ENCODE data around the gene OVCA2. TPM values are rescaled to one million over a fixed set of nuclear protein-coding genes. Genes with fewer than 3 reads are reported as not detected.

The OVCA2 gene
- total RNA-seq, 2 experiments from 2014 or later: 34.9 to 40.1 TPM

DNA sequence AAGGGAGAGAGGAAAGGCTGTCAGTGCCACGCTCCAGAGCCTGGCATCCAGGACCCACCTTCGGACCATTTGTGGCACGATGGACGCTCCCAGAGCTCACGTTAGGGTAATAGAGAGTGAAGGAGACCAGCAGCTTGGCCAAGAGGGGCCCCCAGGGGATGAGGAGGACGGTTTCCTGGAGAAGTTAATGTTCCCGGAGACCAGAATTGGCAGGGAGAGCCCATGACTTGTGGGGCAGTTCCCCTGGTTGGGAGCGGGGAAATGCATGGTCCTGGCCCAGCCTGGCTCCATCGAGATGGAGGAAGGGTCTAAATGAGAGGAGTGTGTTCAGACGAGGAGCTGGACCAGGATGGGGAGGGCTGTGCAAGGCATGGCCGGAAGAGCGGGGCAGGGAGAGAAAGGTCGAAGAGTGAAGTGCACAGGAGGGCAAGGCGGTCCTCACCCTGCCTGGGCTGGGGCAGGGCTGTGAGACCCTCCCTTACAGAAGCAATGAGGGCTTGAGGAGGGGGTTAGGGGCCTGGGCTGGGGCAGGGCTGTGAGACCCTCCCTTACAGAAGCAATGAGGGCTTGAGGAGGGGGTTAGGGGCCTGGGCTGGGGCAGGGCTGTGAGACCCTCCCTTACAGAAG lies 10.2 kb downstream of the OVCA2 start:
- no peak for ATAC-seq
- Mint-ChIP-seq H3K36me3 (ENCODE audit: low read depth) (peaks cover 3% of the 10 kb centered on the region), H3K4me3 (peak overlapping the region; percentile 10), H3K27me3 (ENCODE audit: low read depth) (peaks cover 14% of the 10 kb centered on the region), H3K27ac (peak overlapping the region; percentile 6), H3K9me3 (ENCODE audit: insufficient read depth) (no peaks in the 10 kb centered on the region), H3K4me1 (ENCODE audit: low read depth) (peaks cover 30% of the 10 kb centered on the region)
- ChIA-PET CTCF (interaction anchor here (1.2 kb wide), 3 partner anchors 193 to 335 kb away, joined by 3 to 5 read pairs (median 5); no protein-coding TSS in a partner anchor), POLR2A (interaction anchor here (0.6 to 1.6 kb wide), 3 partner anchors 151 to 341 kb away, joined by 3 to 5 read pairs (median 3); no protein-coding TSS in a partner anchor)
- DNase-seq: no peak

DNA sequence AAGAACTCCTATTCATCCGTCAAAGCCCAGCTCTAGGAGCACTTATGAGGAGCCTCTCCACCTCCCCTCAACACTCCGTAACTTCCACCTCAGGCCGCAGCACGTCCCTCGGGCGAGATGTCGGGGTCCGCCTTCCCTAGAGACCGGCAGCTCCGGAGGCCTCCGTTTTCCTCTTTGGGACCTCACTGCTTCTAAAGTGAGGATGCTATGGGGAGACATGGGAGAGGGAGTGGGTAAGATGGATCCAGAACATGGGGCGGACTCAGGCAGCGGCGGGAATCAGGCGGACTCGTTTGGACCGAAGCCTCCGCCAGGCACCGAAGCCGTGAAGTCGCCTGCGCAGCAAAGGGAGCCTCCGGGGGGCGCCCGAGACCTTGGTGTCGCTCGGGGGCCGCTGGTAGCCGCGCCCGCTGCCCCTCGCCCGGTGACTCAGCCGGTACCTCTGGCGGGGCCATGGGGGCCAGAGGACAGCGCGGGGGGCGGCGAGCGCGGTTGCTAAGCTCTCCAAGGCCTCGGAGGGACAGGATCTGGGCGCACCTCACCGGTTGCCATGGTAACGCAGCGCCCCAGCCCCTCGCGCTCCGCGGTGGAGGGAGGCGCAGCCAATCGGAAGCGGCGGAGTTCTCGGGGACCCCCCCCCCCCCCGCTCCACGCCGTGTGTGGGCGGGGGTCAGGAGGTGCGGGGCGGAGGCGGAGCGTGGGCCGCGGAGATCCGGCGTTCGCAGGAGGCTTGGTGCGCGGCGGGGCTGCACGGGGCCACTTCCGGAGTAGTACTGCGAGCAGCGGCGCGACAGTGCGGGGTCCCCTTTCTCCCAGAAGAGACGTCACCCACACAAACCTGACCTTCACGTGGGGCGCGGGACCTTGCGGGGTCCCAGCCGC lies 11.8 kb downstream of the OVCA2 start:
- Mint-ChIP-seq H3K27ac (peak overlapping the region; percentile 82), H3K4me1 (ENCODE audit: low read depth) (peaks cover 30% of the 10 kb centered on the region), H3K9me3 (ENCODE audit: insufficient read depth) (no peaks in the 10 kb centered on the region), H3K36me3 (ENCODE audit: low read depth) (peaks cover 9% of the 10 kb centered on the region), H3K27me3 (ENCODE audit: low read depth) (peaks cover 14% of the 10 kb centered on the region), H3K4me3 (peak overlapping the region; percentile 78)
- ATAC-seq: peak; percentile 30
- DNase-seq: peak; percentile 84
- ChIA-PET CTCF (interaction anchor here (0.7 to 8.5 kb wide), 29 partner anchors 7 to 362 kb away, joined by 3 to 343 read pairs (median 7); partner anchors contain the start of gene SMG6), POLR2A (interaction anchor here (1.1 to 5.9 kb wide), 3 partner anchors 192 to 283 kb away, joined by 3 to 58 read pairs (median 6); partner anchors contain the start of genes SGSM2 and TSR1)

DNA sequence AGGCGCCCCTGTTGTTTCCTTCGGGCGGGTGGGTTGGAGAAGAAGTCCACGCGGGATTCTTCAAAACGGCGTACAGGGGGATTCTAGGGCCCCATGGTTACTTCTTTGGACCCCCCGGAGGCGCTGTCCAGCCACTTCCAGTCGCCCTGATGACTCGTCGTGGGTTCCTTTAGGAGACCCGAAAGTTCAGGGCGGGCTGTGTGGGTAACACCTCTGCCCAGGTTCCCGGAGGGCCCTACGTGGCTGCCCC lies 12.4 kb downstream of the OVCA2 start:
- Mint-ChIP-seq H3K27ac (peak overlapping the region; percentile 82), H3K36me3 (ENCODE audit: low read depth) (peaks cover 9% of the 10 kb centered on the region), H3K4me3 (peak overlapping the region; percentile 78), H3K9me3 (ENCODE audit: insufficient read depth) (no peaks in the 10 kb centered on the region), H3K27me3 (ENCODE audit: low read depth) (peaks cover 14% of the 10 kb centered on the region), H3K4me1 (ENCODE audit: low read depth) (peaks cover 25% of the 10 kb centered on the region)
- ATAC-seq: no peak
- ChIA-PET CTCF (interaction anchor here (0.6 to 8.5 kb wide), 46 partner anchors 8 to 362 kb away, joined by 3 to 343 read pairs (median 6); partner anchors contain the start of genes RTN4RL1, SMG6, SRR and TSR1), POLR2A (interaction anchor here (0.6 to 5.9 kb wide), 10 partner anchors 17 to 339 kb away, joined by 3 to 58 read pairs (median 5); partner anchors contain the start of genes SGSM2 and TSR1)
- peak; percentile 65 for DNase-seq

DNA sequence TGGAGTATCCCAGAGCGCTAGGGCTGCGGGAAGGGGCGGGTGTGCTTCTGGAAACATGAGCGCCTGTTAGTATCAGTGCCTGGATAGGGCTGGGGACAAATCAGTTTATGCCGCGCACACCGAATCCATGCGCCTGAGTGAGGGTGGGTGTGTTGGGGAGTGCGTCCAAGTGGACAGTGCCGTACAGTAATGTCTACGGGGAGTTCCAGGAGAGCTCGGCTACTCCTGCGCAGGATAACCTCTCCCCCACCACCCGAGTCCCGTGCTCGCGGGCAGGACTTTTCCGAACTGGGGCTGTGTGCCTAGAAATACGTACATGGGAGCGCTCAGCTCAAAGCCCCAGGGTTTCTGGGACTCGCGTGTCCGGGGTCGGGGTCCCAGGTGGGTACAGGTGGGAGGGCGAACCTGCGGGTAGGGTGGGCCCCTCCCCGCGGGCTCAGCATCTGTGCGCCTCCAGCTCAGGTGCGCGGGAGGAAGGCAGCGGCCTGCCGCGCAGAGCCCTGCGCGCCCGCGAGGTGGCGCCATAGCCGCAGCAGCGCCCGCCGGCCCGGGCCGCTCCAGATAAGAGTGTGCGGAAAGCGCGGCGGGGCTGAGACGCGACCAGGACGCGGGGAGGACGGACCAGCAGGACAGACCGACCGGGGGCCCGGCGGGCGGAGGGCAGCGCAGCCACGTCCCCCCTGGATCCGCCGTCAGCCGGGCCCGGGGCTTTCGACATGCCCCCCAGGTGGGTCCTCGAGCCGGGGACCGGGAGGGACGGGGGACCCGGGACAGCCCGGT lies 12.9 kb downstream of the OVCA2 start, which contains the start of gene HIC1:
HIC1 (plus strand) TSS at position 592 of the 780 bp plus-strand sequence. CDS start 1,588 bp downstream, outside the sequence.
- no peaks in the 10 kb centered on the region for H3K9me3 Mint-ChIP-seq (ENCODE audit: insufficient read depth)
- POLR2A ChIA-PET: interaction anchor here (0.6 to 5.9 kb wide), 16 partner anchors 17 to 338 kb away, joined by 3 to 58 read pairs (median 5); partner anchors contain the start of genes SGSM2 and TSR1
- peak within 1 kb of the TSS; percentile 82 for H3K27ac Mint-ChIP-seq
- CTCF ChIA-PET: interaction anchor here (0.6 to 8.5 kb wide), 47 partner anchors 8 to 361 kb away, joined by 3 to 343 read pairs (median 6); partner anchors contain the start of genes RTN4RL1, SMG6, SRR and TSR1
- peaks cover 14% of the 10 kb centered on the region for H3K27me3 Mint-ChIP-seq (ENCODE audit: low read depth)
- H3K36me3 Mint-ChIP-seq (ENCODE audit: low read depth): peaks cover 14% of the 10 kb centered on the region
- H3K4me1 Mint-ChIP-seq (ENCODE audit: low read depth): peaks cover 27% of the 10 kb centered on the region
- H3K4me3 Mint-ChIP-seq: peak within 1 kb of the TSS; percentile 78
- DNase-seq: peak; percentile 85
- ATAC-seq: peak; percentile 54

DNA sequence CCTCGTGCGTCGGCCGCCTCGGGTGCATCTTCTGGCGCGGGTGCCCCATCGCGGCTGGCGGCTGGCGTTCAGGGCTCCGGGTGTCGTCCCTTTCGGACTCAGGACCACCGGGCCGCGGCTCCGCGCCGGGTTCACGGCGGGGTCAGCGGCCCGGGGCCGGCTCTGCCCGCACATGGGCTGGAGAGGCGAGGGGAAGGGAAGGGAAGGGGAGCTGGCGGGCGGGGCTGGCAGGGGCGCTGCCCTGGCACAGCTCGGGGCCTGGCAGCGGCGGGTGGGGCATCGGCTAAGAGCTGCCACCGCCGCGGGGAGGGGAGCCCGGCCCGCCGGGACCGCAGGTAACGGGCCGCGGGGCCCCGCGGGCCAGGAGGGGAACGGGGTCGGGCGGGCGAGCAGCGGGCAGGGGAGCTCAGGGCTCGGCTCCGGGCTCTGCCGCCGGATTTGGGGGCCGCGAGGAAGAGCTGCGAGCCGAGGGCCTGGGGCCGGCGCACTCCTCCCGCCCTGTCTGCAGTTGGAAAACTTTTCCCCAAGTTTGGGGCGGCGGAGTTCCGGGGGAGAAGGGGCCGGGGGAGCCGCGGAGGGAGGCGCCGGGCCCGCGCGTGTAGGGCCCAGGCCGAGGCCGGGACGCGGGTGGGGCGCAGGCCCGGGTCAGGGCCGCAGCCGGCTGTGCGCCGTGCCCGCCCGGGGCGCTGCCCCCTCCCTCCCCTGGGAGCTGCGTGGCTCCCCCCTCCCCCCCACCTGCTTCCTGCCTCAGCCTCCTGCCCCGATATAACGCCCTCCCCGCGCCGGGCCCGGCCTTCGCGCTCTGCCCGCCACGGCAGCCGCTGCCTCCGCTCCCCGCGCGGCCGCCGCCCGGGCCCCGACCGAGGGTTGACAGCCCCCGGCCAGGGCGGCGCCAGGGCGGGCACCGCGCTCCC lies 13.7 kb downstream of the OVCA2 start:
- Mint-ChIP-seq H3K9me3 (ENCODE audit: insufficient read depth) (no peaks in the 10 kb centered on the region), H3K27ac (peak overlapping the region; percentile 39), H3K36me3 (ENCODE audit: low read depth) (peaks cover 21% of the 10 kb centered on the region), H3K4me1 (ENCODE audit: low read depth) (peaks cover 34% of the 10 kb centered on the region), H3K4me3 (peak overlapping the region; percentile 81), H3K27me3 (ENCODE audit: low read depth) (peaks cover 14% of the 10 kb centered on the region)
- DNase-seq (peak; percentile 78), ATAC-seq (peak; percentile 3)
- ChIA-PET POLR2A (interaction anchor here (0.6 to 5.9 kb wide), 15 partner anchors 12 to 339 kb away, joined by 3 to 58 read pairs (median 5); no protein-coding TSS in a partner anchor), CTCF (interaction anchor here (0.6 to 8.5 kb wide), 37 partner anchors 9 to 360 kb away, joined by 3 to 343 read pairs (median 7); partner anchors contain the start of genes SMG6, SRR and TSR1)

DNA sequence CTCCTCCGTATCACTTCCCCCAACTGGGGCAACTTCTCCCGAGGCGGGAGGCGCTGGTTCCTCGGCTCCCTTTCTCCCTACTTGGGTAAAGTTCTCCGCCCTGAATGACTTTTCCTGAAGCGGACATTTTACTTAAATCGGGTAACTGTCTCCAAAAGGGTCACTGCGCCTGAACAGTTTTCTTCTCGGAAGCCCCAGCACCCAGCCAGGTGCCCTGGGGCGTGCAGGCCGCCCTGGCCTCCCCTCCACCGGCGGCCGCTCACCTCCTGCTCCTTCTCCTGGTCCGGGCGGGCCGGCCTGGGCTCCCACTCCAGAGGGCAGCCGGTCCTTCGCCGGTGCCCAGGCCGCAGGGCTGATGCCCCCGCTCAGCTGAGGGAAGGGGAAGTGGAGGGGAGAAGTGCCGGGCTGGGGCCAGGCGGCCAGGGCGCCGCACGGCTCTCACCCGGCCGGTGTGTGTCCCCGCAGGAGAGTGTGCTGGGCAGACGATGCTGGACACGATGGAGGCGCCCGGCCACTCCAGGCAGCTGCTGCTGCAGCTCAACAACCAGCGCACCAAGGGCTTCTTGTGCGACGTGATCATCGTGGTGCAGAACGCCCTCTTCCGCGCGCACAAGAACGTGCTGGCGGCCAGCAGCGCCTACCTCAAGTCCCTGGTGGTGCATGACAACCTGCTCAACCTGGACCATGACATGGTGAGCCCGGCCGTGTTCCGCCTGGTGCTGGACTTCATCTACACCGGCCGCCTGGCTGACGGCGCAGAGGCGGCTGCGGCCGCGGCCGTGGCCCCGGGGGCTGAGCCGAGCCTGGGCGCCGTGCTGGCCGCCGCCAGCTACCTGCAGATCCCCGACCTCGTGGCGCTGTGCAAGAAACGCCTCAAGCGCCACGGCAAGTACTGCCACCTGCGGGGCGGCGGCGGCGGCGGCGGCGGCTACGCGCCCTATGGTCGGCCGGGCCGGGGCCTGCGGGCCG lies 14.7 kb downstream of the OVCA2 start:
- peak overlapping the region; percentile 81 for H3K4me3 Mint-ChIP-seq

DNA sequence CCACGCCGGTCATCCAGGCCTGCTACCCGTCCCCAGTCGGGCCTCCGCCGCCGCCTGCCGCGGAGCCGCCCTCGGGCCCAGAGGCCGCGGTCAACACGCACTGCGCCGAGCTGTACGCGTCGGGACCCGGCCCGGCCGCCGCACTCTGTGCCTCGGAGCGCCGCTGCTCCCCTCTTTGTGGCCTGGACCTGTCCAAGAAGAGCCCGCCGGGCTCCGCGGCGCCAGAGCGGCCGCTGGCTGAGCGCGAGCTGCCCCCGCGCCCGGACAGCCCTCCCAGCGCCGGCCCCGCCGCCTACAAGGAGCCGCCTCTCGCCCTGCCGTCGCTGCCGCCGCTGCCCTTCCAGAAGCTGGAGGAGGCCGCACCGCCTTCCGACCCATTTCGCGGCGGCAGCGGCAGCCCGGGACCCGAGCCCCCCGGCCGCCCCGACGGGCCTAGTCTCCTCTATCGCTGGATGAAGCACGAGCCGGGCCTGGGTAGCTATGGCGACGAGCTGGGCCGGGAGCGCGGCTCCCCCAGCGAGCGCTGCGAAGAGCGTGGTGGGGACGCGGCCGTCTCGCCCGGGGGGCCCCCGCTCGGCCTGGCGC lies 15.4 kb downstream of the OVCA2 start:
- CTCF ChIA-PET: interaction anchor here (0.6 to 8.5 kb wide), 15 partner anchors 11 to 279 kb away, joined by 3 to 343 read pairs (median 10); partner anchors contain the start of gene TSR1
- Mint-ChIP-seq H3K27me3 (ENCODE audit: low read depth) (peaks cover 5% of the 10 kb centered on the region), H3K4me3 (no peak overlapping the region), H3K9me3 (ENCODE audit: insufficient read depth) (no peaks in the 10 kb centered on the region), H3K27ac (no peak overlapping the region), H3K4me1 (ENCODE audit: low read depth) (peaks cover 42% of the 10 kb centered on the region), H3K36me3 (ENCODE audit: low read depth) (peaks cover 35% of the 10 kb centered on the region)
- POLR2A ChIA-PET: interaction anchor here (0.6 to 5.9 kb wide), 10 partner anchors 10 to 226 kb away, joined by 3 to 58 read pairs (median 4); no protein-coding TSS in a partner anchor
- no peak for ATAC-seq
- DNase-seq: no peak

More for the DNA sequence above, 14.7 kb downstream of the OVCA2 start:
- CTCF ChIA-PET: interaction anchor here (0.6 to 8.5 kb wide), 19 partner anchors 12 to 336 kb away, joined by 3 to 343 read pairs (median 12); no protein-coding TSS in a partner anchor
- POLR2A ChIA-PET: interaction anchor here (0.6 to 5.9 kb wide), 14 partner anchors 11 to 340 kb away, joined by 3 to 58 read pairs (median 4); no protein-coding TSS in a partner anchor
- Mint-ChIP-seq H3K36me3 (ENCODE audit: low read depth) (peaks cover 29% of the 10 kb centered on the region), H3K4me1 (ENCODE audit: low read depth) (peaks cover 41% of the 10 kb centered on the region), H3K9me3 (ENCODE audit: insufficient read depth) (no peaks in the 10 kb centered on the region), H3K27ac (peak overlapping the region; percentile 83), H3K27me3 (ENCODE audit: low read depth) (peaks cover 12% of the 10 kb centered on the region)
- ATAC-seq: no peak
- DNase-seq: peak; percentile 69

DNA sequence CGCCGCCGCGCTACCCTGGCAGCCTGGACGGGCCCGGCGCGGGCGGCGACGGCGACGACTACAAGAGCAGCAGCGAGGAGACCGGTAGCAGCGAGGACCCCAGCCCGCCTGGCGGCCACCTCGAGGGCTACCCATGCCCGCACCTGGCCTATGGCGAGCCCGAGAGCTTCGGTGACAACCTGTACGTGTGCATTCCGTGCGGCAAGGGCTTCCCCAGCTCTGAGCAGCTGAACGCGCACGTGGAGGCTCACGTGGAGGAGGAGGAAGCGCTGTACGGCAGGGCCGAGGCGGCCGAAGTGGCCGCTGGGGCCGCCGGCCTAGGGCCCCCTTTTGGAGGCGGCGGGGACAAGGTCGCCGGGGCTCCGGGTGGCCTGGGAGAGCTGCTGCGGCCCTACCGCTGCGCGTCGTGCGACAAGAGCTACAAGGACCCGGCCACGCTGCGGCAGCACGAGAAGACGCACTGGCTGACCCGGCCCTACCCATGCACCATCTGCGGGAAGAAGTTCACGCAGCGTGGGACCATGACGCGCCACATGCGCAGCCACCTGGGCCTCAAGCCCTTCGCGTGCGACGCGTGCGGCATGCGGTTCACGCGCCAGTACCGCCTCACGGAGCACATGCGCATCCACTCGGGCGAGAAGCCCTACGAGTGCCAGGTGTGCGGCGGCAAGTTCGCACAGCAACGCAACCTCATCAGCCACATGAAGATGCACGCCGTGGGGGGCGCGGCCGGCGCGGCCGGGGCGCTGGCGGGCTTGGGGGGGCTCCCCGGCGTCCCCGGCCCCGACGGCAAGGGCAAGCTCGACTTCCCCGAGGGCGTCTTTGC lies 16.2 kb downstream of the OVCA2 start:
- H3K4me1 Mint-ChIP-seq (ENCODE audit: low read depth): peaks cover 48% of the 10 kb centered on the region
- ATAC-seq: no peak
- peak; percentile 58 for DNase-seq
- H3K27ac Mint-ChIP-seq: peak overlapping the region; percentile 74
- H3K36me3 Mint-ChIP-seq (ENCODE audit: low read depth): peaks cover 42% of the 10 kb centered on the region
- ChIA-PET POLR2A (interaction anchor here (0.6 to 5.9 kb wide), 11 partner anchors 10 to 245 kb away, joined by 3 to 58 read pairs (median 4); partner anchors contain the start of genes SMG6 and SRR), CTCF (interaction anchor here (0.6 to 8.5 kb wide), 23 partner anchors 10 to 334 kb away, joined by 3 to 343 read pairs (median 5); partner anchors contain the start of gene TSR1)
- no peaks in the 10 kb centered on the region for H3K9me3 Mint-ChIP-seq (ENCODE audit: insufficient read depth)
- H3K27me3 Mint-ChIP-seq (ENCODE audit: low read depth): peaks cover 3% of the 10 kb centered on the region
- peak overlapping the region; percentile 65 for H3K4me3 Mint-ChIP-seq

Measured in activated CD8-positive, alpha-beta T cell treated with anti-CD3 and anti-CD28 coated beads, Interleukin-2, amount 10 ng/mL, durations not matched to agents 7 days and 5 days (primary cell).